ENCODE data around the gene SLC6A8.

- no peak for TF ChIP-seq CTCF (IDR thresholded peaks at IDR 0.05)
- no peak for TF ChIP-seq EZH2 (IDR thresholded peaks at IDR 0.05; ENCODE audit: borderline replicate concordance, insufficient read depth, low read depth, low read length, poor library complexity, severe bottlenecking)
These were observed 10.5 kb downstream of the SLC6A8 start for GRCh38 chrX:153697924-153698865.

Data from B cell (primary cell).